LNCAP (cell line): ENCODE data around the gene MTHFR.

Experiments
- TF ChIP-seq, protein P1 (sequence below): fragments of 450-650 bp; IDR thresholded peaks from 2 replicates; pipeline ENCODE4 v1.5.1; 2017; ENCODE audit warnings: mild to moderate bottlenecking

Gene MTHFR

DNA sequence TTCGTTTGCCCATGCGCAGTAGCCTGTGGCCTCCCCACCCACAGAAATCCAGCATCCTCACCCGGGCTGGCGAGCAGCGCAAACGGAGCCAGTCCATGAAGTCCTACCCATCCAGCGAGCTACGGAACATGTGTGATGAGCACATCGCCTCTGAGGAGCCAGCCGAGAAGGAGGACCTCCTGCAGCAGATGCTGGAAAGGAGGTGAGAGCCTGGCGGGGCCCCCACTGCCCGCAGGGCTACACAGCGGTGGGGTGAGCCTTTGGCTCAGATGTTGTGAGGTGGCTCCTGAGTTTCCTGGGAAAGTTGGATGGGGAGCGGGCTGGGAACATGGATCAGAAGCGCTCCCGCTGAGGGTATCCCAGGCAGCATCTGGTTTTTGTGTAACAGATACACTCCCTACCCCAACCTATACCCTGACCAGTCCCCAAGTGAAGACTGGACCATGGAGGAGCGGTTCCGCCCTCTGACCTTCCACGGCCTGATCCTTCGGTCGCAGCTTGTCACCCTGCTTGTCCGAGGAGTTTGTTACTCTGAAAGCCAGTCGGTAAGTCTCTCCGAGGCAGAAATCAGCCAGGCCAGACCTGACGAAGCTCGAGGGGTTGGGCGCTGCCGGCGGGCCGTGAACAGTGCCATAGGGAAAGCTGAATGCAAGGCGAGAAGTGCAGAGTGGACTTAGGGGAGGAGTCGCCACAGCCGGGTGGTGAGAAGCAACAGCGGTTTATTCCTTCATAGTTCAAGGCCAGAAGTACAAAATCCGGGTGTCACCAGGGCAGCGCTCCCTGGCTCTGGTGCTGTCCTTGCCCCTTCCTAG, 31.4 kb upstream of the MTHFR start:
- TF ChIP-seq, protein P1, sequence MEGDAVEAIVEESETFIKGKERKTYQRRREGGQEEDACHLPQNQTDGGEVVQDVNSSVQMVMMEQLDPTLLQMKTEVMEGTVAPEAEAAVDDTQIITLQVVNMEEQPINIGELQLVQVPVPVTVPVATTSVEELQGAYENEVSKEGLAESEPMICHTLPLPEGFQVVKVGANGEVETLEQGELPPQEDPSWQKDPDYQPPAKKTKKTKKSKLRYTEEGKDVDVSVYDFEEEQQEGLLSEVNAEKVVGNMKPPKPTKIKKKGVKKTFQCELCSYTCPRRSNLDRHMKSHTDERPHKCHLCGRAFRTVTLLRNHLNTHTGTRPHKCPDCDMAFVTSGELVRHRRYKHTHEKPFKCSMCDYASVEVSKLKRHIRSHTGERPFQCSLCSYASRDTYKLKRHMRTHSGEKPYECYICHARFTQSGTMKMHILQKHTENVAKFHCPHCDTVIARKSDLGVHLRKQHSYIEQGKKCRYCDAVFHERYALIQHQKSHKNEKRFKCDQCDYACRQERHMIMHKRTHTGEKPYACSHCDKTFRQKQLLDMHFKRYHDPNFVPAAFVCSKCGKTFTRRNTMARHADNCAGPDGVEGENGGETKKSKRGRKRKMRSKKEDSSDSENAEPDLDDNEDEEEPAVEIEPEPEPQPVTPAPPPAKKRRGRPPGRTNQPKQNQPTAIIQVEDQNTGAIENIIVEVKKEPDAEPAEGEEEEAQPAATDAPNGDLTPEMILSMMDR = no peak

DNA sequence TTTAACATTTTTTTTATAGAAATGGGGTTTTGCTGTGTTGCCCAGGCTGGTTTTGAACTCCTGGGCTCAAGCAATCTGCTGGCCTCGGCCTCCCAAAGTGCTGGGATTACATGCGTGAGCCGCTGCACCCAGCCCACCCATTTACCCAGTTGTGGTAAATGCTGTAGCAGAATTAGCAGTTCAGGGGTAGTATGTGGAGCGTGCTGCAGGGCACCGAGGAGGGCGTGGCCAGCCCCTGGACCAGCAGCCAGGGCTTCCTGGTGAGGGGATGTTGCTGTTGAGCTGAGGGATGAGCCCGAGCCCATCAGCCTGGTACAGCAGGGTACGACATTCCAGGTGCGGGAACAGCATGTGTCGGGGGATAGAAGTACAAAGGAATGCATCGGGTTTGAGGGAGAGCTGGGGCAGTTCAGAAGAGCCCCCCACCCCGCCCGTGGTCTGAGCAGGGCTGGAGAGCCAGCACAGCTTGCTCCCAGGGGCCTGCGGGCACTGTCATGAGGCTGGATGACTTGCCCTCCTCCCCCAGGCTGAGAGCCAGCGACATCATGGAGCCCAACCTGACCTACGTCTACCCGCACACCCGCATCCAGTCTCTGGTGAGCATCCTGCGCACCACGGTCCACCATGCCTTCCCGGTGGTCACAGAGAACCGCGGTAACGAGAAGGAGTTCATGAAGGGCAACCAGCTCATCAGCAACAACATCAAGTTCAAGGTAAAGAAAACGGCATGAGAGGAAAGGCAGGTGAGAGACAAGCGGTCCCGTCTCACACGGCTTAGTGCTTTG, 29.9 kb upstream of the MTHFR start:
- TF ChIP-seq, protein P1 = no peak

DNA sequence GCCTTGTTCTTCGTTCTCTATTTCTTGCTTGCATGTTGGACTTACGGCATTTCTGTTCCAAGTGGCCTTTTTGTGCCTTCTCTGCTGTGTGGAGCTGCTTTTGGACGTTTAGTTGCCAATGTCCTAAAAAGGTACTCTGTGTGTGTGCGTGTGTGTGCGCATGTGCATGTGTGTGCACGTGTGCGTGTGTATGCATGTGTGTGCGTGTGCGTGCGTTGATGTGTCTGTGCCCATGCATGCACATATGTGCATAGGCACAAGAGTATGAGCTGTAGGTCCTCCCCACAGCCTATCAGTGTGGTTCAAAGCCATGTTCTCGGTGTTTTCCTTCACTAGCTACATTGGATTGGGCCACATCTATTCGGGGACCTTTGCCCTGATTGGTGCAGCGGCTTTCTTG, 28.1 kb upstream of the MTHFR start:
- TF ChIP-seq, protein P1 = no peak

DNA sequence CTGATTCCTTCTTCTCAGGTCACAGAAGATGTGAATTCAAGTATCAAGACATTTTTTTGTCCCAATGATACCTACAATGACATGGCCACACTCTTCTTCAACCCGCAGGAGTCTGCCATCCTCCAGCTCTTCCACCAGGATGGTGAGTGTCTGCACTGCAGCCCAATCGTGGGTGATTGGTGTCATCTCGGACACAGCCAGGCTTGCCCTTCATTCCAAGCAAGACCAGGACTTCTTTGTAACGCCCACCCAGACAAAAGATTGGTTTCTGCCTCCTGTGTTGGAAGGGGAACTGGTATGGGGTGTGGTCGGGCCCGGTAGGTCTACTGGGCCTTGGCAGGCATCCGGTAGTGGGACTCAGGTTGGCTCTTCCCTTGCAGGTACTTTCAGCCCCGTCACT, 27.7 kb upstream of the MTHFR start:
- TF ChIP-seq, protein P1 = no peak

DNA sequence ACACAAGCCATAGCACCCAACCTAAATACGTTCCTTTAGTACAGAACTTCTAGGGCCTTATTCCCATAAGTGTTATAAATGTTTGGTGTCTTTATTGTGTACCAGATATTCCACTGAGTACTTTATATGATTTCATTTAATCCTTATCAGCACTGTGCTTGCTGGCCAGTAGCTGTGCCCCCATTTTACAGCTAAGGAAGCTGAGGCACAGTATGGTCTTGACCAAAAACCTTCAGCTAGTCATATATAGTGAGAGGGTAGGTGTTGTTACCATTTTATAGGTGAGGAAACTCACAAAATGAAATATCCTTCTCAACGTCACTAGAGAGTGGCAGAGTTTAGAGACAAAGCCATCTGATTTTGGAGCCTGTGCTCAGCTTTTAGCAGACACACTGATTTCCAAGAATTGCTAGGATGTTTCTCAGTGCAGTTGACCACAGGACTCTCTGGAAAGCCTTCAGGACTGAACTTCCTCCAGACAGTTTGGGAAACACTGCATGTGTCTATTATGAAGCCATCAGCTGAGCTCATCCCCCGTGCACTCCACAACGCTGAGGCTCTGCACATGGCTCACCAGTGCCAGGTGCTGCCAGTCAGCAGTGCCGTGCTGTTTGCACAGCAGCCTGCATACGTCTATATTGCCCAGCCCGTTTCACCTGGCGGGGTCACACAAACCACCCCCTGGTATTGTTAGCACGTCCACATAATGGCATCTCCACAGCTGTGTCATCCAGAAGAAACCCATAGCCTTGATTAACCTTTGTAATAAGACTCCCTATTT, 26.4 kb upstream of the MTHFR start:
- TF ChIP-seq, protein P1 = no peak

DNA sequence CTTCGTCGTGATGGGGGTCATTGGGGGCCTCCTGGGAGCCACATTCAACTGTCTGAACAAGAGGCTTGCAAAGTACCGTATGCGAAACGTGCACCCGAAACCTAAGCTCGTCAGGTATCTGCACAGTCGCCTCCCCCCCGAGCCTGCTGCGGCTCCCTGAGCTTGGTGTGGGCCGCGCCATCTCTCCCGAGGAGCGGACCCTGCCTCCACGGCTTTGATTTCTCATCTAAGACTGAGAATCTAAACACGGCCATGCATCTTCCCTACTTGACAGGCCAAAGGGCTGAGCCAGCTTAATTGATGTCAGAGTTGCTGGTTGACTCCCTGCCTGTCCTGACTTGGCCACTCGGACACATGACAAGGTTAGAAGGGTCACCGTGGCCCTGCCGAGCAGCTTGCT, 22.7 kb upstream of the MTHFR start:
- TF ChIP-seq, protein P1 = no peak

DNA sequence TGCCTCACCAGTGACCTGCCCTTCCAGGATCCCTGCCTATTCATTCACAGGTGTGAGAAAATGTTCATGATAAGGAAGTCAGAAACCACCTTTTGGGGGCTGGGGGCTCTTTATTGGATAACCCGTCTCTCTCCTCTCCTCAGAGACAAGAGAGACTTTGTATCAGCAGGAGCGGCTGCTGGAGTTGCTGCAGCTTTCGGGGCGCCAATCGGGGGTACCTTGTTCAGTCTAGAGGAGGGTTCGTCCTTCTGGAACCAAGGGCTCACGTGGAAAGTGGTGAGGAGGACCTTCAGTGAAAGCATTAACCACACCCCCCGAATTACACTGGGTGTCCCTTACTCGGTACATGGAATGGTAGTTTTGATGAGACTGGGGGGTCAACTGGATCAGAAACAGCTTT, 21.2 kb upstream of the MTHFR start:
- TF ChIP-seq, protein P1 = no peak
